ENCODE results near the gene CALML3. TPM values are rescaled to one million over a fixed set of nuclear protein-coding genes. Genes with fewer than 3 reads are reported as not detected.
A peak's percentile ranks its signal among the peaks of the same experiment; 100 is the strongest.

The CALML3 gene
- total RNA-seq, 1 donor from 2014 or later: not detected

- no peaks in the 10 kb centered on the region for H3K27me3 ChIP-seq (ENCODE audit: insufficient read depth, low read length)
- Mint-ChIP-seq H3K36me3 (ENCODE audit: low read depth, unreplicated experiment) (peaks cover 1% of the 10 kb centered on the region), H3K27me3 (ENCODE audit: low read depth, unreplicated experiment) (peaks cover 3% of the 10 kb centered on the region), H3K4me1 (ENCODE audit: low read depth, unreplicated experiment) (peaks cover 13% of the 10 kb centered on the region), H3K9me3 (ENCODE audit: unreplicated experiment) (peaks cover 10% of the 10 kb centered on the region), H3K4me3 (ENCODE audit: unreplicated experiment) (no peak overlapping the region), H3K27ac (ENCODE audit: unreplicated experiment) (peak overlapping the region; percentile 4)
- no peak for DNase-seq (ENCODE audit: low read depth)
- no peak overlapping the region for H3K4me2 ChIP-seq (ENCODE audit: low read length)
- peaks cover 12% of the 10 kb centered on the region for H3K4me1 ChIP-seq (ENCODE audit: insufficient read depth, low read length)
- no peaks in the 10 kb centered on the region for H3K79me2 ChIP-seq (ENCODE audit: insufficient read depth, low read length)
- no peaks in the 10 kb centered on the region for H3K36me3 ChIP-seq (ENCODE audit: insufficient read depth, low read length)
- no peak overlapping the region for H3K9ac ChIP-seq (ENCODE audit: low read length)
- H3K27ac ChIP-seq (ENCODE audit: low read depth, low read length): no peak overlapping the region
- no peaks in the 10 kb centered on the region for H3K9me3 ChIP-seq (ENCODE audit: insufficient read depth, low read depth, low read length)
- H2AFZ ChIP-seq (ENCODE audit: low read depth, low read length): no peak overlapping the region
- no peaks in the 10 kb centered on the region for H4K20me1 ChIP-seq (ENCODE audit: insufficient read depth, low read length)
- no peak for FAIRE-seq
- H3K4me3 ChIP-seq (ENCODE audit: insufficient read depth, low read depth, low read length): no peak overlapping the region
- TF ChIP-seq EZH2 (IDR thresholded peaks at IDR 0.05; ENCODE audit: insufficient read depth, low read length) (no peak), CTCF (IDR thresholded peaks at IDR 0.05; ENCODE audit: insufficient read depth, low read depth, low read length) (no peak)
Observed at GRCh38 chr10:5537684-5538083, 12.9 kb downstream of the CALML3 start.

GRCh38 chr10:5538446-5538845 lies 13.7 kb downstream of the CALML3 start:
- H3K79me2 ChIP-seq (ENCODE audit: insufficient read depth, low read length): no peaks in the 10 kb centered on the region
- H3K4me3 Mint-ChIP-seq (ENCODE audit: unreplicated experiment): peak overlapping the region; percentile 28
- peaks cover 10% of the 10 kb centered on the region for H3K9me3 Mint-ChIP-seq (ENCODE audit: unreplicated experiment)
- FAIRE-seq (peak; percentile 70), DNase-seq (ENCODE audit: low read depth) (peak; percentile 75)
- H2AFZ ChIP-seq (ENCODE audit: low read depth, low read length): no peak overlapping the region
- peaks cover 13% of the 10 kb centered on the region for H3K4me1 Mint-ChIP-seq (ENCODE audit: low read depth, unreplicated experiment)
- H3K9me3 ChIP-seq (ENCODE audit: insufficient read depth, low read depth, low read length): no peaks in the 10 kb centered on the region
- H3K36me3 ChIP-seq (ENCODE audit: insufficient read depth, low read length): no peaks in the 10 kb centered on the region
- H3K27me3 ChIP-seq (ENCODE audit: insufficient read depth, low read length): no peaks in the 10 kb centered on the region
- no peaks in the 10 kb centered on the region for H4K20me1 ChIP-seq (ENCODE audit: insufficient read depth, low read length)
- peak overlapping the region; percentile 3 for H3K9ac ChIP-seq (ENCODE audit: low read length)
- no peaks in the 10 kb centered on the region for H3K27me3 Mint-ChIP-seq (ENCODE audit: low read depth, unreplicated experiment)
- peaks cover 12% of the 10 kb centered on the region for H3K4me1 ChIP-seq (ENCODE audit: insufficient read depth, low read length)
- no peak overlapping the region for H3K27ac ChIP-seq (ENCODE audit: low read depth, low read length)
- peak overlapping the region; percentile 53 for H3K4me2 ChIP-seq (ENCODE audit: low read length)
- H3K36me3 Mint-ChIP-seq (ENCODE audit: low read depth, unreplicated experiment): peaks cover 1% of the 10 kb centered on the region
- H3K4me3 ChIP-seq (ENCODE audit: insufficient read depth, low read depth, low read length): no peak overlapping the region
- TF ChIP-seq EZH2 (IDR thresholded peaks at IDR 0.05; ENCODE audit: insufficient read depth, low read length): no peak
- TF ChIP-seq CTCF (IDR thresholded peaks at IDR 0.05; ENCODE audit: insufficient read depth, low read depth, low read length): no peak
- H3K27ac Mint-ChIP-seq (ENCODE audit: unreplicated experiment): peak overlapping the region; percentile 5

- Mint-ChIP-seq H3K9me3 (ENCODE audit: unreplicated experiment) (peaks cover 13% of the 10 kb centered on the region), H3K27ac (ENCODE audit: unreplicated experiment) (peak overlapping the region; percentile 5), H3K36me3 (ENCODE audit: low read depth, unreplicated experiment) (peaks cover 1% of the 10 kb centered on the region), H3K27me3 (ENCODE audit: low read depth, unreplicated experiment) (no peaks in the 10 kb centered on the region), H3K4me3 (ENCODE audit: unreplicated experiment) (no peak overlapping the region), H3K4me1 (ENCODE audit: low read depth, unreplicated experiment) (peaks cover 13% of the 10 kb centered on the region)
- no peak overlapping the region for H3K4me3 ChIP-seq (ENCODE audit: insufficient read depth, low read depth, low read length)
- H2AFZ ChIP-seq (ENCODE audit: low read depth, low read length): no peak overlapping the region
- TF ChIP-seq EZH2 (IDR thresholded peaks at IDR 0.05; ENCODE audit: insufficient read depth, low read length) (no peak), CTCF (IDR thresholded peaks at IDR 0.05; ENCODE audit: insufficient read depth, low read depth, low read length) (no peak)
- H4K20me1 ChIP-seq (ENCODE audit: insufficient read depth, low read length): no peaks in the 10 kb centered on the region
- no peaks in the 10 kb centered on the region for H3K36me3 ChIP-seq (ENCODE audit: insufficient read depth, low read length)
- FAIRE-seq (no peak), DNase-seq (ENCODE audit: low read depth) (no peak)
- peak overlapping the region; percentile 3 for H3K9ac ChIP-seq (ENCODE audit: low read length)
- H3K27ac ChIP-seq (ENCODE audit: low read depth, low read length): no peak overlapping the region
- H3K79me2 ChIP-seq (ENCODE audit: insufficient read depth, low read length): no peaks in the 10 kb centered on the region
- no peaks in the 10 kb centered on the region for H3K27me3 ChIP-seq (ENCODE audit: insufficient read depth, low read length)
- H3K4me2 ChIP-seq (ENCODE audit: low read length): peak overlapping the region; percentile 53
- peaks cover 12% of the 10 kb centered on the region for H3K4me1 ChIP-seq (ENCODE audit: insufficient read depth, low read length)
- H3K9me3 ChIP-seq (ENCODE audit: insufficient read depth, low read depth, low read length): no peaks in the 10 kb centered on the region
Observed at GRCh38 chr10:5538892-5539651, 14.3 kb downstream of the CALML3 start.
